Endodermal cell (in vitro differentiated cells): ENCODE data around the gene CACNA1D. TPM values are rescaled to one million over a fixed set of nuclear protein-coding genes. Genes with fewer than 3 reads are reported as not detected.
"Not testable (repeated sequence)": the region's sequence is repeated elsewhere in the genome, so short reads cannot be mapped to it uniquely, and the experiment has no call there.

Experiments
- DNase-seq: peaks from one replicate; pipeline ENCODE4 v3.0.0-alpha.2; 2017
- H3K27ac ChIP-seq: 2 replicates; pipeline ENCODE4 v1.5.1; 2013; ENCODE audit warnings: mild to moderate bottlenecking, low read depth, low read length, moderate library complexity
- H3K27me3 ChIP-seq: 2 replicates; pipeline ENCODE4 v1.6.1; 2013; ENCODE audit warnings: mild to moderate bottlenecking, low read length, moderate library complexity; ENCODE audit not compliant: insufficient read depth, control insufficient read depth, poor library complexity, severe bottlenecking
- H3K36me3 ChIP-seq: 2 replicates; pipeline ENCODE4 v1.7.0; 2013; ENCODE audit warnings: mild to moderate bottlenecking, low read length, moderate library complexity; ENCODE audit not compliant: control insufficient read depth, insufficient read depth
- H3K4me1 ChIP-seq: one replicate; pipeline ENCODE4 v1.7.0; 2013; ENCODE audit warnings: low read length; ENCODE audit not compliant: control insufficient read depth, insufficient read depth
- H3K4me3 ChIP-seq: 2 replicates; pipeline ENCODE4 v1.5.1; 2013; ENCODE audit warnings: mild to moderate bottlenecking, low read length, moderate library complexity
- H3K9ac ChIP-seq: 2 replicates; pipeline ENCODE4 v1.6.1; 2013; ENCODE audit warnings: mild to moderate bottlenecking, low read length, moderate library complexity; ENCODE audit not compliant: poor library complexity, severe bottlenecking; ENCODE audit errors: extremely low read depth
- H3K9me3 ChIP-seq: 2 replicates; pipeline ENCODE4 v1.6.1; 2013; ENCODE audit warnings: mild to moderate bottlenecking, low read length, moderate library complexity; ENCODE audit not compliant: control insufficient read depth
- H3K27ac Mint-ChIP-seq: 2 replicates; pipeline ENCODE4 v1.8.0; 2020; ENCODE audit warnings: mixed read lengths
- H3K27me3 Mint-ChIP-seq: 2 replicates; pipeline ENCODE4 v1.8.0; 2021; ENCODE audit warnings: mild to moderate bottlenecking, mixed read lengths; ENCODE audit not compliant: insufficient read depth
- H3K36me3 Mint-ChIP-seq: 2 replicates; pipeline ENCODE4 v1.8.0; 2020; ENCODE audit warnings: low read depth, mixed read lengths
- H3K4me1 Mint-ChIP-seq: 2 replicates; pipeline ENCODE4 v1.8.0; 2020; ENCODE audit warnings: mixed read lengths
- H3K4me3 Mint-ChIP-seq: 2 replicates; pipeline ENCODE4 v1.8.0; 2020; ENCODE audit warnings: mild to moderate bottlenecking, moderate library complexity, mixed read lengths
- H3K9me3 Mint-ChIP-seq: 2 replicates; pipeline ENCODE4 v1.8.0; 2020; ENCODE audit warnings: mild to moderate bottlenecking, mixed read lengths
- WGBS, 2 experiments: methylation state at CpG; one replicate each; pipeline versions ENCODE4 v1.1.5 to v1.1.7; 2013; ENCODE audit warnings: missing lambda C conversion rate in 2 of 2, mixed read lengths in 1 of 2; ENCODE audit not compliant: insufficient coverage in 1 of 2, insufficient read length in 1 of 2; 5-methylcytosine and 5-hydroxymethylcytosine counted together
- total RNA-seq, 2 donors: library from RNA; stranded (reverse); fragmentation: NEBNext Ultra II Directional in 1 of 2; extraction: Animal tissue kit (Norgen Biotek cat#: 25700) in 1 of 2; gene quantifications; 2 replicates in 1 of 2; 3 replicates in 1 of 2; pipeline ENCODE4 v1.2.1, GENCODE V29; 2021
- TF ChIP-seq, protein P1 (sequence below): fragments of 200-600 bp; sonication (generic); conservative IDR thresholded peaks from 2 replicates; pipeline ENCODE4 v1.5.0; 2021; ENCODE audit warnings: antibody characterized with exemption, mild to moderate bottlenecking

Gene CACNA1D
- total RNA-seq, 2 donors from 2014 or later = 2.2 to 3.8 TPM

GRCh38 chr3:53464424-53464823 is 30.0 kb upstream of the CACNA1D start:
- H3K27ac ChIP-seq = no peak overlapping the region
- Mint-ChIP-seq H3K4me1 (no peaks in the 10 kb centered on the region), H3K27me3 (peaks cover 10% of the 10 kb centered on the region), H3K4me3 (no peak overlapping the region), H3K27ac (no peak overlapping the region), H3K36me3 (no peaks in the 10 kb centered on the region), H3K9me3 (peaks cover 11% of the 10 kb centered on the region)
- no peak for DNase-seq
- TF ChIP-seq, protein P1, sequence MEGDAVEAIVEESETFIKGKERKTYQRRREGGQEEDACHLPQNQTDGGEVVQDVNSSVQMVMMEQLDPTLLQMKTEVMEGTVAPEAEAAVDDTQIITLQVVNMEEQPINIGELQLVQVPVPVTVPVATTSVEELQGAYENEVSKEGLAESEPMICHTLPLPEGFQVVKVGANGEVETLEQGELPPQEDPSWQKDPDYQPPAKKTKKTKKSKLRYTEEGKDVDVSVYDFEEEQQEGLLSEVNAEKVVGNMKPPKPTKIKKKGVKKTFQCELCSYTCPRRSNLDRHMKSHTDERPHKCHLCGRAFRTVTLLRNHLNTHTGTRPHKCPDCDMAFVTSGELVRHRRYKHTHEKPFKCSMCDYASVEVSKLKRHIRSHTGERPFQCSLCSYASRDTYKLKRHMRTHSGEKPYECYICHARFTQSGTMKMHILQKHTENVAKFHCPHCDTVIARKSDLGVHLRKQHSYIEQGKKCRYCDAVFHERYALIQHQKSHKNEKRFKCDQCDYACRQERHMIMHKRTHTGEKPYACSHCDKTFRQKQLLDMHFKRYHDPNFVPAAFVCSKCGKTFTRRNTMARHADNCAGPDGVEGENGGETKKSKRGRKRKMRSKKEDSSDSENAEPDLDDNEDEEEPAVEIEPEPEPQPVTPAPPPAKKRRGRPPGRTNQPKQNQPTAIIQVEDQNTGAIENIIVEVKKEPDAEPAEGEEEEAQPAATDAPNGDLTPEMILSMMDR = no peak
- peaks cover 8% of the 10 kb centered on the region for H3K27me3 ChIP-seq
- H3K4me1 ChIP-seq = no peaks in the 10 kb centered on the region
- 94 to 100% methylated on average over 3 of the region's 3 CpGs for WGBS, 2 experiments
- no peaks in the 10 kb centered on the region for H3K36me3 ChIP-seq
- H3K4me3 ChIP-seq = no peak overlapping the region
- no peak overlapping the region for H3K9ac ChIP-seq
- no peaks in the 10 kb centered on the region for H3K9me3 ChIP-seq

DNA sequence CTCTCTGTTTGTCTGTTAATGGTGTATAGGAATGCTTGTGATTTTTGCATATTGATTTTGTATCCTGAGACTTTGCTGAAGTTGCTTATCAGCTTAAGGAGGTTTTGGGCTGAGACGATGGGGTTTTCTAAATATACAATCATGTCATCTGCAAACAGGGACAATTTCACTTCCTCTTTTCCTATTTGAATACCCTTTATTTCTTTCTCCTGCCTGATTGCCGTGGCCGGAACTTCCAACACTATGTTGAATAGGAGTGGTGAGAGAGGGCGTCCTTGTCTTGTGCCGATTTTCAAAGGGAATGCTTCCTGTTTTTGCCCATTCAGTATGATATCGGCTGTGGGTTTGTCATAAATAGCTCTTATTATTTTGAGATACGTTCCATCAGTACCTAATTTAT is 24.7 kb upstream of the CACNA1D start:
- H3K27me3 ChIP-seq, H3K9ac ChIP-seq, H3K4me3 Mint-ChIP-seq, H3K4me1 ChIP-seq, H3K36me3 Mint-ChIP-seq, H3K27ac ChIP-seq, H3K9me3 ChIP-seq, H3K4me3 ChIP-seq, DNase-seq, H3K27ac Mint-ChIP-seq, H3K4me1 Mint-ChIP-seq, H3K36me3 ChIP-seq: not testable (repeated sequence)
- Mint-ChIP-seq H3K9me3 (peaks cover 23% of the 10 kb centered on the region), H3K27me3 (peaks cover 21% of the 10 kb centered on the region)
- 90% methylated on average over 7 of the region's 7 CpGs; no CpG with 5 or more reads in 1 of the 2 experiments for WGBS, 2 experiments

GRCh38 chr3:53473422-53473821 is 21.0 kb upstream of the CACNA1D start:
- no peaks in the 10 kb centered on the region for H3K27me3 ChIP-seq
- no peaks in the 10 kb centered on the region for H3K36me3 ChIP-seq
- no peaks in the 10 kb centered on the region for H3K9me3 ChIP-seq
- peaks cover 21% of the 10 kb centered on the region for H3K9me3 Mint-ChIP-seq
- H3K36me3 Mint-ChIP-seq = no peaks in the 10 kb centered on the region
- H3K4me1 ChIP-seq = no peaks in the 10 kb centered on the region
- peak; percentile 57 for DNase-seq
- H3K4me3 ChIP-seq = no peak overlapping the region
- H3K4me1 Mint-ChIP-seq = peaks cover 4% of the 10 kb centered on the region
- H3K27ac Mint-ChIP-seq = no peak overlapping the region
- H3K27me3 Mint-ChIP-seq = peaks cover 18% of the 10 kb centered on the region
- no peak overlapping the region for H3K4me3 Mint-ChIP-seq
- TF ChIP-seq, protein P1 = no peak
- H3K9ac ChIP-seq = no peak overlapping the region
- no peak overlapping the region for H3K27ac ChIP-seq
- 67 to 68% methylated on average over 1 to 2 of the region's 2 CpGs for WGBS, 2 experiments

DNA sequence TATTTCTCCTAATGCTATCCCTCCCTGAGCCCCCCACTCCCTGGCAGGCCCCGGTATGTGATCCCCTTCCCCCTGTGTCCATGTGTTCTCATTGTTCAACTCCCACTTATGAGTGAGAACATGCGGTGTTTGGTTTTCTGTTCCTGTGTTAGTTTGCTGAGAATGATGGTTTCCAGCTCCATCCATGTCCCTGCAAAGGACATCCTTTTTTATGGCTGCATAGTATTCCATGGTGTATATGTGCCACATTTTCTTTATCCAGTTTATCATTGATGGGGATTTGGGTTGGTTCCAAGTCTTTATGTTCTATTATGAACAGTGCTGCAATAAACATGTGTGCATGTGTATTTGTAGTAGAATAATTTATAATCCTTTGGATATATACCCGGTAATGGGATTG is 18.0 kb upstream of the CACNA1D start:
- H3K9me3 ChIP-seq, H3K27me3 Mint-ChIP-seq, H3K4me3 ChIP-seq, H3K9me3 Mint-ChIP-seq, H3K4me3 Mint-ChIP-seq, H3K27me3 ChIP-seq, H3K9ac ChIP-seq, H3K36me3 ChIP-seq, H3K4me1 ChIP-seq, DNase-seq, H3K27ac ChIP-seq, H3K36me3 Mint-ChIP-seq, H3K27ac Mint-ChIP-seq: not testable (repeated sequence)
- peaks cover 11% of the 10 kb centered on the region for H3K4me1 Mint-ChIP-seq
- WGBS, 2 experiments = 85% methylated on average over 2 of the region's 3 CpGs; no CpG with 5 or more reads in 1 of the 2 experiments

- H3K27me3 ChIP-seq, H3K9ac ChIP-seq, H3K4me1 ChIP-seq, H3K36me3 ChIP-seq, H3K4me3 Mint-ChIP-seq, H3K27ac Mint-ChIP-seq, H3K9me3 Mint-ChIP-seq, H3K4me3 ChIP-seq, H3K36me3 Mint-ChIP-seq, DNase-seq, H3K27me3 Mint-ChIP-seq, H3K9me3 ChIP-seq, H3K27ac ChIP-seq: not testable (repeated sequence)
- 79% methylated on average over 1 of the region's 1 CpG; no CpG with 5 or more reads in 1 of the 2 experiments for WGBS, 2 experiments
- H3K4me1 Mint-ChIP-seq = peaks cover 11% of the 10 kb centered on the region
Measured at GRCh38 chr3:53477689-53478088, 16.7 kb upstream of the CACNA1D start.
